GM06990 (cell line): ENCODE measurements around the gene ATCAY.
"Not testable (repeated sequence)": the region's sequence is repeated elsewhere in the genome, so short reads cannot be mapped to it uniquely, and the experiment has no call there.

Source experiments
- DNase-seq: peaks from one replicate; pipeline ENCODE4 v3.0.0-alpha.2; 2011; ENCODE audit not compliant: insufficient read length; ENCODE audit errors: extremely low read depth
- H3K27me3 ChIP-seq: replicated peaks from 2 replicates; pipeline ENCODE4 v1.6.0; 2011; ENCODE audit warnings: low read length; ENCODE audit not compliant: control insufficient read depth, insufficient read depth
- H3K36me3 ChIP-seq: 2 replicates; pipeline ENCODE4 v1.5.1; 2011; ENCODE audit warnings: low read length; ENCODE audit not compliant: control insufficient read depth, insufficient read depth
- H3K4me3 ChIP-seq: replicated peaks from 2 replicates; pipeline ENCODE4 v1.5.1; 2011; ENCODE audit warnings: low read depth, mild to moderate bottlenecking, control low read depth, low read length
- TF ChIP-seq, protein P1 (sequence below): IDR thresholded peaks from 2 replicates; pipeline ENCODE4 v1.5.1; 2011; ENCODE audit warnings: low read length, control low read depth, mild to moderate bottlenecking, inconsistent platforms; ENCODE audit not compliant: insufficient read depth, poor library complexity, severe bottlenecking

Gene ATCAY

GRCh38 chr19:3931041-3931440, 50.6 kb downstream of the ATCAY start:
- TF ChIP-seq, protein P1, sequence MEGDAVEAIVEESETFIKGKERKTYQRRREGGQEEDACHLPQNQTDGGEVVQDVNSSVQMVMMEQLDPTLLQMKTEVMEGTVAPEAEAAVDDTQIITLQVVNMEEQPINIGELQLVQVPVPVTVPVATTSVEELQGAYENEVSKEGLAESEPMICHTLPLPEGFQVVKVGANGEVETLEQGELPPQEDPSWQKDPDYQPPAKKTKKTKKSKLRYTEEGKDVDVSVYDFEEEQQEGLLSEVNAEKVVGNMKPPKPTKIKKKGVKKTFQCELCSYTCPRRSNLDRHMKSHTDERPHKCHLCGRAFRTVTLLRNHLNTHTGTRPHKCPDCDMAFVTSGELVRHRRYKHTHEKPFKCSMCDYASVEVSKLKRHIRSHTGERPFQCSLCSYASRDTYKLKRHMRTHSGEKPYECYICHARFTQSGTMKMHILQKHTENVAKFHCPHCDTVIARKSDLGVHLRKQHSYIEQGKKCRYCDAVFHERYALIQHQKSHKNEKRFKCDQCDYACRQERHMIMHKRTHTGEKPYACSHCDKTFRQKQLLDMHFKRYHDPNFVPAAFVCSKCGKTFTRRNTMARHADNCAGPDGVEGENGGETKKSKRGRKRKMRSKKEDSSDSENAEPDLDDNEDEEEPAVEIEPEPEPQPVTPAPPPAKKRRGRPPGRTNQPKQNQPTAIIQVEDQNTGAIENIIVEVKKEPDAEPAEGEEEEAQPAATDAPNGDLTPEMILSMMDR, result no peak
- Histone ChIP-seq H3K4me3 (no peak overlapping the region), H3K36me3 (no peaks in the 10 kb centered on the region), H3K27me3 (no peaks in the 10 kb centered on the region; the same call in 1 of the 2 replicates)
- DNase-seq, result no peak

DNA sequence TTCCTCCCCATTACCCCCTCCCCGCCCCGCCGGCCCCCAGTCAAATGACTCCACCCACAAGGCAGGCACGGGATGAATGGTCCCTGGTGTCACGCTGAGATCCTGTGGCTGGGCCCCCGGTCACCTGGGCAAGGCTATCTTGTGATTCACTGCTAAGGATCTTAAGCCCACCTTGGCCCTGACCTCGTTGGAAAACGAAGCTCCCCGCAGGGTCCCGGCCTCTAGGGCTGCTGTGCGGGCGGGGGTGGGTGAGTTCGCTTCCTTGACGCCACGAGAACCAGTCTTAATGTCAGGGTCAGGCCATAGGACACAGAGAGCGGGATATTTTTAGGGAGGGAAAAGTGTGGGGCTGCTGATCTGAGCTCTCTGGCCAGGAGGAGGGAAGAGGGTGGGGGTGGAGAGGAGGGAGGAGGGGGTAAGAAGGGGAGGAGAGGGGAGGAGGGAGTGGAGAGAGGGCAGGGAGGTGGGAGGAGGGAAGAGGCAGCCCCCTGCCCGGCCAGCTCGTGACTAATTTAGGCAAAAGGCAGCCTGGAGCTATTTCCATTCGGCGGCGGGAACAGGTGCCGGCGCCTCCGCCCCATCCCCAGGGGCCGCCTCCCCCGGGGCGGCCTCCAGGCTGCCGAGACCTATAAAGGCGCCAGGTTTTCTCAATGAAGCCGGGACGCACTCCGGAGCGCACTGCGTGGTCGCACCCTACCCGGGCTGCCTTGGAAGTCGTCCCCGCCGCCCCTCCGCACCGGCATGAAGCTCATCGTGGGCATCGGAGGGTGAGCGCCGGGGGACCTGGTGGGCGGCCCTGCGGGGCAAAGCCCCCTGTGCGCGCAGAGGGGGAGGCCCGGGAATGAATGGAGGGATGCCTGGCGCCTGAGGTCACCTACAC, 52.7 kb downstream of the ATCAY start, which contains the start of gene NMRK2:
NMRK2 (plus strand) TSS at position 139 of the 880 bp plus-strand sequence; CDS start at position 742, 603 bp downstream.
- Histone ChIP-seq H3K36me3 (no peaks in the 10 kb centered on the region), H3K27me3 (no peaks in the 10 kb centered on the region; the same call in 1 of the 2 replicates), H3K4me3 (no peak within 1 kb of the TSS)
- TF ChIP-seq, protein P1, result no peak
- no peak for DNase-seq

- Histone ChIP-seq H3K4me3 (no peak overlapping the region), H3K27me3 (no peaks in the 10 kb centered on the region; the same call in 1 of the 2 replicates), H3K36me3 (no peaks in the 10 kb centered on the region)
- TF ChIP-seq, protein P1, result no peak
- DNase-seq, result no peak
Observed at GRCh38 chr19:3936506-3937442, 56.3 kb downstream of the ATCAY start.

GRCh38 chr19:3938300-3938950, 57.9 kb downstream of the ATCAY start:
- not testable (repeated sequence) for H3K27me3 ChIP-seq, H3K36me3 ChIP-seq, H3K4me3 ChIP-seq, DNase-seq

- TF ChIP-seq, protein P1, result no peak
- Histone ChIP-seq H3K4me3 (no peak overlapping the region), H3K36me3 (no peaks in the 10 kb centered on the region), H3K27me3 (no peaks in the 10 kb centered on the region)
- no peak for DNase-seq
Observed at GRCh38 chr19:3942790-3943409, 62.4 kb downstream of the ATCAY start.
